Activated naive CD8-positive, alpha-beta T cell treated with anti-CD3 and anti-CD28 coated beads for 36 hours (primary cell): ENCODE results near the gene PHF10. TPM values are rescaled to one million over a fixed set of nuclear protein-coding genes. Genes with fewer than 3 reads are reported as not detected.
A peak's percentile ranks its signal among the peaks of the same experiment; 100 is the strongest.
"Not testable (repeated sequence)": the region's sequence is repeated elsewhere in the genome, so short reads cannot be mapped to it uniquely, and the experiment has no call there.

Experiments used
- DNase-seq: peaks from one replicate; pipeline ENCODE4 v3.0.0; 2021
- H3K27ac Mint-ChIP-seq: one replicate; pipeline ENCODE4 v1.8.0; 2022; ENCODE audit warnings: mild to moderate bottlenecking, moderate library complexity, mixed read lengths
- H3K27me3 Mint-ChIP-seq: one replicate; pipeline ENCODE4 v1.8.0; 2022; ENCODE audit warnings: mild to moderate bottlenecking, mixed read lengths
- H3K36me3 Mint-ChIP-seq: one replicate; pipeline ENCODE4 v1.8.0; 2021; ENCODE audit warnings: mild to moderate bottlenecking, mixed read lengths
- H3K4me1 Mint-ChIP-seq: one replicate; pipeline ENCODE4 v1.8.0; 2021; ENCODE audit warnings: mixed read lengths
- H3K4me3 Mint-ChIP-seq: one replicate; pipeline ENCODE4 v1.8.0; 2022; ENCODE audit warnings: mild to moderate bottlenecking, moderate library complexity, mixed read lengths
- H3K9me3 Mint-ChIP-seq: one replicate; pipeline ENCODE4 v1.8.0; 2022; ENCODE audit warnings: mixed read lengths
- total RNA-seq, 2 experiments: library from RNA; stranded (reverse); gene quantifications; one replicate each; pipeline ENCODE4 v1.2.3, GENCODE V29; 2021

PHF10 gene
- total RNA-seq, 2 experiments from 2014 or later, result 72.7 to 79.8 TPM

DNA sequence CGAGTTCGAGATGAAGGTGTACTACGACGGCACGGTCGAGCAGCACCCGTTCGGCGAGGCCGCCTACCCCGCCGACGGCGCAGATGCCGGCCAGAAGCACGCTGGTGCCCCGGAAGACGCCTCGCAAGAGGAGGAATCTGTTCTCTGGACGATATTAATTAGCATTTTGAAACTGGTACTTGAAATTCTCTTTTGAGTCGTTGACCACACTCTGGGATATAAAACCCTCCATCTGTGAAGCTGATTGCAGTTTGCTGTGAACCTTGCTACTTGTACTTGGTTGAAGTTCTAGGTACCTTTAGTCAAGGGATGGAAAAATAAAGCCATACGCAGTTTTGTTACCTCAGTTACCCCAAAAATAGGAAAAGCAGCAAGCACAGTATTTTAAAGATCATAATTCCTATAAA lies 21.5 kb downstream of the PHF10 start:
- Mint-ChIP-seq H3K4me1 (peaks cover 49% of the 10 kb centered on the region), H3K36me3 (peaks cover 33% of the 10 kb centered on the region), H3K27ac (peak overlapping the region; percentile 89)

DNA sequence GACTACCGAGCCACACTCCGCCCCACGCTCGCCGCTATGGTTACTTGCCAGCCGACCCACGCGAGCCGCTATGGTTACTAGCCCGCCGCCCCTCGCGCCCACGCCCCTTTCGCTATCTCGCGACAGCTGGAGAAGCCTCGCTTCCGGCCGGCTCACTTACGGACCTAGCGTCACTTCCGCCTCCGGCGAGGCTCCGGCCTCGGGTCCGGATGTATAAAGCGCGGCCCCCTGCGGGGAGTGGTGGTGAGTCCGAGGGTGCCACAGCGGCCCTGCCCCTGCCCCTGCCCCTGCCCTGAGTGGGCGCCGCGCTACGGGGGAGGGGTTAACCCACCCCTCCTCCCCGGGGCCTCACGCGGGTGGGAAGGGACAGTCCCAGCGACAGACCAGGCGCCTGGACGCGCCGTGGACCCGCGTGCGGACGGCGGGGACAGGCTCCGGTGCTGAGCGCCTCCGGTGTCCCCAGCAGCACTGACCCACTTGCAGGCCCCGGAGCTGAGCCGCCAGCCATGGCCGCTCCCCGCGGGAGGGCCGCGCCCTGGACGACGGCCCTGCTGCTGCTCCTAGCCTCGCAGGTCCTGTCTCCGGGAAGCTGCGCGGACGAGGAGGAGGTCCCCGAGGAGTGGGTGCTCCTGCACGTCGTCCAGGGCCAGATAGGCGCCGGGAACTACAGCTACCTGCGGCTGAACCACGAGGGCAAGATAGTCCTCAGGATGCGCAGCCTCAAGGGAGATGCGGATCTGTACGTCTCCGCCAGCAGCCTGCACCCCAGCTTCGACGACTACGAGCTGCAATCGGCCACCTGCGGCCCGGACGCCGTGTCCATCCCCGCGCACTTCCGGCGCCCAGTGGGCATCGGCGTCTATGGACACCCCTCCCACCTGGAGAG lies 22.1 kb downstream of the PHF10 start, which contains the start of the genes C6orf120 and WDR27:
Gene C6orf120, plus strand, starts transcription at position 173 of the 886 bp plus-strand sequence. Its CDS starts 334 bp downstream, at position 507.
Gene WDR27, minus strand, starts transcription at position 76 of the 886 bp plus-strand sequence. CDS start 13,024 bp downstream, outside the sequence.
- DNase-seq, result peak; percentile 97
- Mint-ChIP-seq H3K9me3 (no peaks in the 10 kb centered on the region), H3K27ac (peak within 1 kb of the TSS; percentile 89), H3K36me3 (peaks cover 37% of the 10 kb centered on the region), H3K4me3 (peak within 1 kb of the TSS; percentile 91), H3K4me1 (peaks cover 47% of the 10 kb centered on the region), H3K27me3 (no peaks in the 10 kb centered on the region)

More for the DNA sequence above, 21.5 kb downstream of the PHF10 start:
- DNase-seq, result peak; percentile 56
- H3K27me3 Mint-ChIP-seq, result no peaks in the 10 kb centered on the region
- H3K4me3 Mint-ChIP-seq, result peak overlapping the region; percentile 87
- no peaks in the 10 kb centered on the region for H3K9me3 Mint-ChIP-seq

DNA sequence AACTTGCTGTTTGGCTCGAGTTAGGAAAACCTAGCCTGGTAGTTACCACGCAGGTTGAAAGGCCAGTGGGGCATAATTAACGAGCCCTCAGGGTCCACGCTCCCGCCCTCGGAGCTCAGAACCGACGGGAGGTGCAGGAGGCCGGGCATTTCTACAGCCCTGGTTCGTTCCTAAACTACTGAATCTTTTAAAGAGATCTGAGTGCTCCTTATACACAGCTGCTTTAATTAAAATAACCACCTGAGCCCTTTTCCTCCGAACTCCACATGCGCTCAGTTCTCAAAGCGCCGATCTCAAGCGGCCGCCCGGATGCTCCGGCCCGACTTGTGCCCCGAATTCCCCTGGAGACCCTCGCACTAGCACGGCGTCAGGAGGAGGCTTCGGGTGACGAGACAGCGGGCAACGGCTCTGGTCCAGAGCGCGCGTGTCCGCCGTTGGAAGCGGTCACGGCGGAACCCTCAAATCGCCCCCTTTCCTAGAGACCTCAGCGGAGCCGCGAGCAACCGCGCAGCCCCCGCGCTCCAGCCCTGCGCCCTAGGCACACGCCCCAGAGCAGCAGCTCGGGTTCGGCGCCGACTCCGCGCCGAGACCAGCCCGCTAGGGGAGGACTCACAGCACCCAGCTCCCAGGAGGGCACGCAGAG lies 22.9 kb downstream of the PHF10 start:
- H3K4me3 Mint-ChIP-seq, result peak overlapping the region; percentile 91
- H3K36me3 Mint-ChIP-seq, result peaks cover 35% of the 10 kb centered on the region
- H3K27me3 Mint-ChIP-seq, result no peaks in the 10 kb centered on the region
- no peaks in the 10 kb centered on the region for H3K9me3 Mint-ChIP-seq
- H3K27ac Mint-ChIP-seq, result peak overlapping the region; percentile 87
- H3K4me1 Mint-ChIP-seq, result peaks cover 44% of the 10 kb centered on the region
- peak; percentile 13 for DNase-seq

DNA sequence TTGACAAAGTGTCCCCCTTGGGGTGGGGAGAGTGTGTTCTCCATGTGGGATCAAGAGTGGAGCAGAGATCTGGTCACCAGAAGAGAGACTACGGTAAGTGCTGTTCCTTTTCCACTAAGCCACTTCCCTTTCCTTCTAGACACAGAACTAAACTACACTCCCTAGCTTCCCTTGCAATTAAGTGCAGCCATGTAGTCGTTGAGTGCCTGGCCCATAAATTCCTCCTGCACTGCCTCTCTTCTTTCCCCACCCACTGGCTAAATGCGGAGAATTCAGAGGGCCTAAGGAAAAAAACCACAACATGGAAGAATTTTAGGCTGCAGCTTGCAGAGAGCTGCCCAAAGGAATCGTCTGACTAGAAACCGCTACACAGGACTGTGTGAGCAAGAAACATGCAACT lies 24.0 kb downstream of the PHF10 start:
- no peaks in the 10 kb centered on the region for H3K9me3 Mint-ChIP-seq
- no peaks in the 10 kb centered on the region for H3K27me3 Mint-ChIP-seq
- peaks cover 41% of the 10 kb centered on the region for H3K36me3 Mint-ChIP-seq
- H3K4me3 Mint-ChIP-seq, result peak overlapping the region; percentile 91
- H3K4me1 Mint-ChIP-seq, result peaks cover 34% of the 10 kb centered on the region
- DNase-seq, result no peak
- no peak overlapping the region for H3K27ac Mint-ChIP-seq

DNA sequence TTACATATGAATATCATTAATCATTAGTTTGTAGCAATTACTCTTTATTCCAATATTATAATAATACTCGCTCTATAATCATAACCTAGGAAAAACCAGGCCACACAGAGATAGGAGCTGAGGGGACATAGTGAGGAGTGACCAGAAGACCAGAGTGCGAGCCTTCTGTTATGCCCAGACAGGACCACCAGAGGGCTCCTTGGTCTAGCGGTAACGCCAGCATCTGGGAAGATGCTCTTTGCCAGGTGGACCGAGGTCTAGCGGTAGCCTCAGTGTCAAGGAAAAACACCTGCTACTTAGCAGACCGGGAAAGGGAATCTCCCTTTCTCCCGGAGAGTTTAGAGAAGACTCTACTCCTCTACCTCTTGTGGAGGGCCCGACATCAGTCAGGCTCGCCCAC lies 27.2 kb downstream of the PHF10 start:
- H3K4me3 Mint-ChIP-seq, H3K27me3 Mint-ChIP-seq, H3K9me3 Mint-ChIP-seq, H3K27ac Mint-ChIP-seq: not testable (repeated sequence)
- H3K36me3 Mint-ChIP-seq, result peaks cover 43% of the 10 kb centered on the region
- peaks cover 18% of the 10 kb centered on the region for H3K4me1 Mint-ChIP-seq
- DNase-seq, result peak; percentile 13

DNA sequence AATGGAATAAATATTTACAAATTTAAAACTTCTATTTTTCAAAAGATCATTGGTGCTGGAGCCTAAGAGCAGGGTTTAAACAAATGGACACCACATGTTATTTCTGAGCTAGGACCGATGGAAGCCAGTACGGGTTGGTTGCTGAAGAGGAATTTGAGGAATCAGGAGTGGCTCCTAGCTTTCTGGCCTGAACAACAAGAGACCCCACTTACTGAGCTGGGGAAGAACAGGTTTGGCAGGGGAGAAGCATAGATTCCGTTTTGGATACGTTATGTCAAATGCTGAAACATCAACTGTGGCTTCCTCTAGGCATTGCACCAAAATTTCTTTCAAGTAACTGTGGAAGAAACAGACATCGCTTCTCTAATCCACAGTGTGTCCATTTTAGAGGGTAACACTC lies 29.2 kb downstream of the PHF10 start:
- Mint-ChIP-seq H3K36me3 (peaks cover 57% of the 10 kb centered on the region), H3K4me1 (peaks cover 11% of the 10 kb centered on the region), H3K27me3 (no peaks in the 10 kb centered on the region), H3K4me3 (no peak overlapping the region), H3K27ac (no peak overlapping the region), H3K9me3 (peaks cover 7% of the 10 kb centered on the region)
- no peak for DNase-seq

DNA sequence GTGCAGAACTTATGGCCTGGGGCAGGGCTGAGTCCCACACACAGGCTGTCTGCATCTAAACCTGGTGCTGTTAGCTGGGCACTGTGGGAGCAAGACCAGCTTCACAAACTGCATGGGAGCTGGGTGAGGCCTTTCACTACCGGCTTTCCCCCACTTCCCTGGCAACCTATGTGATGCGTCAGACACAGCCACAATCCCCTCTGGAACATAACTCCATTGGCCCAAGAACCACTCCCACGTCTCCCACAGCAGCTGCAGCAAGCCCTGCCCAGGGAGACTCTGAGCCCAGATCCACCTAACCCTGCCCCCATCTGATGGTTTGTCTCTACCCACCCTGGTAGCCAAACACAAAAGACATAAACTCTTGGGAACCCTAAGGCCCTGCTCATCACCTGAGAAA lies 31.8 kb downstream of the PHF10 start:
- H3K4me1 Mint-ChIP-seq, result peaks cover 6% of the 10 kb centered on the region

DNA sequence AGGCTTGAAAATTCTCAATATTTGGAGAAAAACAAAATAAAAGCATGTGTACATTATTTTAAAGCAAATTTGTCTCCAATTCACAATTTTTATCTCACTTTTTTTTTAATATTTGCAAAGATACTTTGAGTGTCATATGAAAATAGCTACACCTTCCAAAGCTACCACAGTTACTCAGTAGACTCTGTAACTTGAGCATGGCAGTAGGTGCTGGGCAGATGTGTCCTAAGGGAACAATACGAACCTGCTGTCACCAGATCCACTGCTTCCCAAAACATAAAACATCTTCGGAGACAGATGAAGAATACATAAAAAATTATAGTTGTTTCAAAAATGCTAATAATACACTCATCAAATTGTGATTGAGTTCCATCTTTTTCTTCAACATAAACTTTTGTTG lies 33.0 kb downstream of the PHF10 start:
- no peak overlapping the region for H3K4me3 Mint-ChIP-seq
- peaks cover 66% of the 10 kb centered on the region for H3K36me3 Mint-ChIP-seq
- peaks cover 6% of the 10 kb centered on the region for H3K4me1 Mint-ChIP-seq
- no peaks in the 10 kb centered on the region for H3K27me3 Mint-ChIP-seq
- no peak for DNase-seq
- H3K9me3 Mint-ChIP-seq, result peaks cover 12% of the 10 kb centered on the region
- no peak overlapping the region for H3K27ac Mint-ChIP-seq

More for the DNA sequence above, 31.8 kb downstream of the PHF10 start:
- no peak for DNase-seq
- H3K27me3 Mint-ChIP-seq, result no peaks in the 10 kb centered on the region
- no peak overlapping the region for H3K4me3 Mint-ChIP-seq
- H3K36me3 Mint-ChIP-seq, result peaks cover 59% of the 10 kb centered on the region
- no peak overlapping the region for H3K27ac Mint-ChIP-seq
- H3K9me3 Mint-ChIP-seq, result peaks cover 7% of the 10 kb centered on the region

DNA sequence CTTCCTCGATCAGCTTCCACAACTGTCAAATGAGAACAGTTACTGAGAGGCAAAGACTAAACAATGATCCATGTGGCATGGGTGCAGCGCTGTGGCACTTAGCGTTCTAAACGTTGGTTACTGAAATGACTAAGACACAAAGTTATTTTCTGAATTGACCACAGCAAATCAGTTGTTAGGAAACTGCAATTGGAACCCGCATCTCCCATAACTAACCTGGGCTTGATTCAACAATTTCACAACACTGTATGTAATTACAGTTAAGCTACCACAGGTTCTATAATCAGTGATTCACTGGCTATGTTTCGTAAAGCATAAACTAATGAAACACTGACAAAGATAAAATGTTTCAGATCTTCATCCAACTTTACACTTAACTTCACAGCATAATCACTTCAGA lies 35.0 kb downstream of the PHF10 start:
- H3K4me3 Mint-ChIP-seq, result no peak overlapping the region
- no peak overlapping the region for H3K27ac Mint-ChIP-seq
- H3K27me3 Mint-ChIP-seq, result no peaks in the 10 kb centered on the region
- H3K36me3 Mint-ChIP-seq, result peaks cover 71% of the 10 kb centered on the region
- H3K9me3 Mint-ChIP-seq, result peaks cover 25% of the 10 kb centered on the region
- no peak for DNase-seq
- peaks cover 6% of the 10 kb centered on the region for H3K4me1 Mint-ChIP-seq

DNA sequence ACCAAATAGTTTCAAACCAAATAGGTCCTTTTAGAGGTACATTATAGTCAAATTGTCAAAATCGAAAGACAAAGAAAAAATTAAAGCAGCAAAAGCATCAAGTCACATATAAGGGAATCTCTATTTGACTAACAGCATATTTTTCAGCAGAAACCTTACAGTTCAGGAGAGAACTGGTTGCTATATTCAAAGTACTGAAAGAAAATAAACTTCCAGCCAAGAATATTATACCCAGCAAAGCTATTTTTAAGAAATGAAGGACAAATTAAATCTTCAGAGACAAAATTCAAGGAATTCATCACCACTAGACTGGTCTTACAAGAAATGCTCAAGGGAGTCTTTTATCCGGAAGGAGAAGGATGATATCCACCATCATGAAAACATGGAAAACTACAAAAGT lies 38.4 kb downstream of the PHF10 start:
- Mint-ChIP-seq H3K36me3 (peaks cover 81% of the 10 kb centered on the region), H3K9me3 (peaks cover 23% of the 10 kb centered on the region)

DNA sequence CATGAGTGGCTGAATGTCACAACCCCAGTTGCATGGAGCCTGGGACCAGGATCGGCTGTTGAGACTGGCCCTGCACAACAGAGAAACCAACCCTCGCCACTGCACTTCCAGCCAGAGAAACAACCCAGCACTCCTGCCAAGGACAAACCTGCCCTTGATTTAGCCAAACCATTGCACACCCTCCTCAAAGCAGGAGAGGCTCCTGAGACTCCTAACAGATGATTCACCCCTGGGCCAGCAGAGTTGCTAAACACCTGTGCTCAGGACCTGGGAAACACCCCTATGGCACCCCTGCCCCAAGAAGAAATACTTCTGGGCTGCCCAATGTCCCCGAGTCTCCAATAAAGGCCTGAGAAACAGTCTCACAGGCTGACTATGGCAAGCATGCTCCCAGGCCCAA lies 40.2 kb downstream of the PHF10 start:
- Mint-ChIP-seq H3K9me3 (peaks cover 26% of the 10 kb centered on the region), H3K36me3 (peaks cover 81% of the 10 kb centered on the region), H3K27me3 (no peaks in the 10 kb centered on the region)

More for the DNA sequence above, 38.4 kb downstream of the PHF10 start:
- Mint-ChIP-seq H3K27me3 (no peaks in the 10 kb centered on the region), H3K4me1 (peaks cover 12% of the 10 kb centered on the region), H3K4me3 (no peak overlapping the region), H3K27ac (no peak overlapping the region)
- DNase-seq, result no peak

DNA sequence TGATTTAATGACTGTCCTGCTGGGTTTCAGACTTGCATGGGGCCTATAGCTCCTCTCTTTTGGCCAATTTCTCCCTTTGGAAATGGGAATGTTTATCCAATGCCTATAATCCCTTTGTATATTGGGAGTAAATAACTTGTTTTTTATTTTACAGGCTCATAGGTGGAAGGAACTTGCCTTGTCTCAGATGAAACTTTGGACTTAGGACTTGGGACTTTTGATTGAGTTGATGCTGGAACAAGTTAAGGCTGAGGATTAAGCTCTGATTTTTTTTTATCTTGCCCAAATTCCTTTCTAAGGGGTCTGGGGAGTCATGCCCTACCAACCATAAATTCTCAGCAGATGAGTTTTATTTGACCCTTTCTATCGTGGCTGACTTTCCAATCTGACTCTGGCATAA lies 46.0 kb downstream of the PHF10 start:
- H3K36me3 Mint-ChIP-seq, result peaks cover 52% of the 10 kb centered on the region
- H3K4me3 Mint-ChIP-seq, result no peak overlapping the region
- no peaks in the 10 kb centered on the region for H3K27me3 Mint-ChIP-seq
- peaks cover 8% of the 10 kb centered on the region for H3K9me3 Mint-ChIP-seq
- DNase-seq, result no peak
- no peak overlapping the region for H3K27ac Mint-ChIP-seq
- peaks cover under 1% of the 10 kb centered on the region for H3K4me1 Mint-ChIP-seq

More for the DNA sequence above, 40.2 kb downstream of the PHF10 start:
- Mint-ChIP-seq H3K4me3 (no peak overlapping the region), H3K27ac (no peak overlapping the region), H3K4me1 (peaks cover 10% of the 10 kb centered on the region)
- DNase-seq, result no peak

DNA sequence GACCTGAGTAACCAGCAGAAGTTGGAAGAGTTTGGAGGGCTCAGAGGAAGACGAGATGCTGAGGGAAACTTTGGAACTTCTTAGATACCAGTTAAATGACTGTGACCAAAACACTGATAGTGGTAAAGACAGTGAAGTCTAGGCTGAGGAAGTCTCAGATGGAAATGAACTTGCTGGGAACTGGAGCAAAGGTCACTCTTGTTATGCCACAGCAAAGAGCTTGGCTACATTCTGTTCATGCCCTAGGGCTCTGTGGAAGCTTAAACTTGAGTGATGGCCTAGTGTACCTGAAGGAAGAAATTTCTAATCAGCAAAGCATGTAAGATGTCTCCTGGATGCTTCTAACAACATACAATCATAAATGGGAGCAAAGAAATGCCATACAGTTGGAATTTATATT lies 47.2 kb downstream of the PHF10 start:
- Mint-ChIP-seq H3K27ac (no peak overlapping the region), H3K36me3 (peaks cover 41% of the 10 kb centered on the region), H3K4me3 (no peak overlapping the region), H3K27me3 (no peaks in the 10 kb centered on the region), H3K9me3 (peaks cover 8% of the 10 kb centered on the region), H3K4me1 (no peaks in the 10 kb centered on the region)
- DNase-seq, result no peak

DNA sequence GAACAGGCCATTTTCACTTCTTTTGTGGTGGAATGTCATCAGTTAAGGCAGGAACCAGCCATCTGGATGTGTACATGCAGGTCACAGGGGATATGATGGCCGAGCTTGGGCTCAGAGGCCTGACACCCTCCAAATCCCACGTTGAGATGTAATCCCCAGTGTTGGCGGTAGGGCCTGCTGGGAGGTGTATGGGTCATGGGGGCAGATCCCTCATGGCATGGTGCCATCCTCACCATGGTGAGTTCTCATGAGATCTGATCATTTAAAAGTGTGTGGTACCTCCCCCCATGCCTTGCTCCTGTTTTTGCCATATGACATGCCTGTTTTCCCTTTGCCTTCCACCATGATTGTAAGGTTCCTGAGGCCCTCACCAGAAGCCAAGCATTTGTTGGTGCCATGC lies 49.3 kb downstream of the PHF10 start:
- no peak for DNase-seq
- Mint-ChIP-seq H3K4me1 (peaks cover 3% of the 10 kb centered on the region), H3K4me3 (no peak overlapping the region), H3K9me3 (no peaks in the 10 kb centered on the region), H3K36me3 (peaks cover 27% of the 10 kb centered on the region), H3K27ac (no peak overlapping the region), H3K27me3 (no peaks in the 10 kb centered on the region)

DNA sequence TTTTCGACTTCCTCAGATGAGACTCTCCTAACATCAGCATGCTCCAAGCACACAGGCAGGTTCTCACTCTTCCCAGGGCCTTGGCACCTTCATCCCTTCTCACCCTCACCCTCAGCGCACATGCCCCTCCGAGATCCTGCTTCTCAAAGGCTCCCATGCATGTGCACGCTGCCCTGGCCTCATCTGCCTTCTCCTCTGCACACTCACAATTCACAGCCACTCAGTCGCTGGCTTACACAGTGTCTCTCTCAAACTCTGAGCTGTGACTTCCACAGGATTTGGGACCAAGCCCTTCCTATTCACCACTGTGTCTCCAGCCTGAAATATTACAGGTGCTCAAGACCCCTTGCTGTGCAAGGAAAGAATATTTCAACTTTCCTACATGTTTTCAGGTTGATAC lies 52.7 kb downstream of the PHF10 start:
- H3K27ac Mint-ChIP-seq, result no peak overlapping the region

More for the DNA sequence above, 52.7 kb downstream of the PHF10 start:
- H3K9me3 Mint-ChIP-seq, result no peaks in the 10 kb centered on the region
- H3K4me1 Mint-ChIP-seq, result peaks cover 9% of the 10 kb centered on the region
- no peak overlapping the region for H3K4me3 Mint-ChIP-seq
- H3K36me3 Mint-ChIP-seq, result peaks cover 19% of the 10 kb centered on the region
- H3K27me3 Mint-ChIP-seq, result no peaks in the 10 kb centered on the region
- no peak for DNase-seq
